Effector memory CD4-positive, alpha-beta T cell (primary cell): ENCODE results near the gene GNA14.
A peak's percentile ranks its signal among the peaks of the same experiment; 100 is the strongest.
"Not testable (repeated sequence)": the region's sequence is repeated elsewhere in the genome, so short reads cannot be mapped to it uniquely, and the experiment has no call there.

Experiments
- DNase-seq, 3 donors: peaks; one replicate each; pipeline ENCODE4 v3.0.0-alpha.2; 2020
- H3K27ac ChIP-seq: 2 replicates; pipeline ENCODE4 v1.7.0; 2013; ENCODE audit warnings: mild to moderate bottlenecking, low read length, moderate library complexity; ENCODE audit not compliant: insufficient read depth, poor library complexity, severe bottlenecking
- H3K27me3 ChIP-seq: replicated peaks from 2 replicates; pipeline ENCODE4 v1.7.0; 2013; ENCODE audit warnings: mild to moderate bottlenecking, low read length; ENCODE audit not compliant: insufficient read depth, control insufficient read depth, poor library complexity, severe bottlenecking
- H3K36me3 ChIP-seq: 2 replicates; pipeline ENCODE4 v1.7.0; 2013; ENCODE audit warnings: mild to moderate bottlenecking, low read length, moderate library complexity; ENCODE audit not compliant: control insufficient read depth, insufficient read depth
- H3K4me1 ChIP-seq: 2 replicates; pipeline ENCODE4 v1.7.0; 2013; ENCODE audit warnings: low read length, mild to moderate bottlenecking; ENCODE audit not compliant: control insufficient read depth, insufficient read depth, poor library complexity, severe bottlenecking
- H3K4me3 ChIP-seq: 2 replicates; pipeline ENCODE4 v1.7.0; 2013; ENCODE audit warnings: low read length, low read depth, mild to moderate bottlenecking; ENCODE audit not compliant: insufficient read depth, poor library complexity, severe bottlenecking
- H3K9me3 ChIP-seq: 2 replicates; pipeline ENCODE4 v1.7.0; 2013; ENCODE audit warnings: mild to moderate bottlenecking, low read length, moderate library complexity; ENCODE audit not compliant: control insufficient read depth

The GNA14 gene

DNA sequence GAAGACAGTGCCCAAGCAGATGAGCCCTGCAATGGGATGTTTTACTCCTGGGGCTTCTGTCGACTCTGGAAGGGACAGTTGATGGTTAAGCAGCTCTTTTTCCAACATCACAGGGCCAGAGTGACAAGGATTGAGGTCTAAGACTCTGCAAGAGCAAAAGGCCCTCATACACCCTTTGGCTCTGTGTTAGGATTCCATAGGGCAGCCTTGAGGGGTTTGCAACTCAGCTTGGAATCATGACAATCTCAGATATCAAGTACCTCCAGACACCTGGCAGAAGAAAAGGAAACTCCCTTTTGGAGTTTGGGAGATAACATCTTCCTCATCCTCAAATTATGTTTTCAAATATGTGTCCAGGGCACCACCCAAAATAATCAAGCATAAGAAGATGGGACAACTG, 205.7 kb downstream of the GNA14 start:
- DNase-seq: no peak
- no peaks in the 10 kb centered on the region for H3K27me3 ChIP-seq
- no peak overlapping the region for H3K4me3 ChIP-seq
- no peaks in the 10 kb centered on the region for H3K36me3 ChIP-seq
- H3K9me3 ChIP-seq: no peaks in the 10 kb centered on the region
- H3K4me1 ChIP-seq: no peaks in the 10 kb centered on the region
- no peak overlapping the region for H3K27ac ChIP-seq

DNA sequence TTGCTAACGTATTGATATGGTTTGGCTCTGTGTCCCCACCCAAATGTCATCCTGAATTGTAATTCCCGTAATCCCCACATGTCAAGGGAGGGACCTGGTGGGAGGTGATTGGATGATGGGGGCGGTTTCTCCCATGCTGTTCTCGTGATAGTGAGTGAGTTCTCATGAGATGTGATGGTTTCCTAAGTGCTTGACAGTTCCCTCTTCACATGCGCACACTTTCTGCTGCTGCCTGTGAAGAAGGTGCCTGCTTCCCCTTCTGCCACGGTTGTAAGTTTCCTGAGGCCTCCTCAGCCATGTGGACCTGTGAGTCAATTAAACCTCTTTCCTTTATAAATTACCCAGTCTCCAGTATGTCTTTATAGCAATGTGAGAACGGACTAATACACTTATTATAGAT, 207.0 kb downstream of the GNA14 start:
- not testable (repeated sequence) for H3K36me3 ChIP-seq, H3K9me3 ChIP-seq, H3K27ac ChIP-seq, H3K4me1 ChIP-seq, DNase-seq, H3K27me3 ChIP-seq, H3K4me3 ChIP-seq

DNA sequence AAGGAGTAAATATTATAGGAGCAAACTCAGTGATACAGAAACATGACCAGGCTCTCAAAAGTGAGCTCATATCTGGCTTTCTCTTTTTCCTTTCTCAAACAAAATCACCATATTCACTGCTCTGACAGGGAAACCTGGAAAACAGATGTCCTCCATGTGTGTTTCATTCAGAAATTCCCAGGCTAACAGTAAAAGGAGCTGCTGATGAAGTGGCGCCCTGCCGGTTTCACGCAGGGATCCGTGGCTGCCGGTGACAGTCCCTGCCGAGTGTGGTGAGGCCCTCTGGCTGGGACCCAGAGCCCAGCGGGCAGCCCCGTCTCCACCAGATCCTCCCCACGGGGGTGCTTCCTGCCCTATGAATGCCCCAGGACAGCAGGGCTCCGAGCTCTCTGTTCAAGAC, 208.1 kb downstream of the GNA14 start:
- Histone ChIP-seq H3K27ac (no peak overlapping the region), H3K27me3 (no peaks in the 10 kb centered on the region), H3K9me3 (no peaks in the 10 kb centered on the region), H3K4me1 (no peaks in the 10 kb centered on the region), H3K4me3 (no peak overlapping the region), H3K36me3 (no peaks in the 10 kb centered on the region)
- DNase-seq: no peak

DNA sequence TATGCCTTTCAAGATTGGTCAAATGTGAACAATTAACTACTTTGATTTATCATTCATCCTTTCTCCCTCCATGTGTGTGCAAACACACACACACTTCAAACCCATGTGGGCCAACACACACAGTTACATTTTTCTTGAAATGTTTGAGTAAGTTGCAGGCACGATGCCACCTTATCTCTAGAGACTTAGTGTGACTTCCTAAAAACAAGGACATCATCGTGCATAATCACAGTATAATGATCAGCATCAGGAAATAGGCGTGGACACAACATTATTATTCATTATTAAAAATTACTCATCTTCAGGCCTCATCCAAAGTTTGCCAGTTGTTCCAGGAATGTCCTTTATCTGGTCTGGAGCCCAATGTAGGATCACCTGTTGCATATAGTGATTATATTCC, 209.5 kb downstream of the GNA14 start:
- H3K4me3 ChIP-seq: no peak overlapping the region
- no peaks in the 10 kb centered on the region for H3K4me1 ChIP-seq
- H3K36me3 ChIP-seq: no peaks in the 10 kb centered on the region
- H3K27ac ChIP-seq: no peak overlapping the region
- no peaks in the 10 kb centered on the region for H3K27me3 ChIP-seq
- no peak for DNase-seq
- no peaks in the 10 kb centered on the region for H3K9me3 ChIP-seq

- DNase-seq: no peak
- Histone ChIP-seq H3K4me1 (no peaks in the 10 kb centered on the region), H3K27me3 (no peaks in the 10 kb centered on the region), H3K27ac (no peak overlapping the region), H3K9me3 (no peaks in the 10 kb centered on the region), H3K4me3 (no peak overlapping the region), H3K36me3 (no peaks in the 10 kb centered on the region)
Observed at GRCh38 chr9:77435688-77436087, 212.4 kb downstream of the GNA14 start.

DNA sequence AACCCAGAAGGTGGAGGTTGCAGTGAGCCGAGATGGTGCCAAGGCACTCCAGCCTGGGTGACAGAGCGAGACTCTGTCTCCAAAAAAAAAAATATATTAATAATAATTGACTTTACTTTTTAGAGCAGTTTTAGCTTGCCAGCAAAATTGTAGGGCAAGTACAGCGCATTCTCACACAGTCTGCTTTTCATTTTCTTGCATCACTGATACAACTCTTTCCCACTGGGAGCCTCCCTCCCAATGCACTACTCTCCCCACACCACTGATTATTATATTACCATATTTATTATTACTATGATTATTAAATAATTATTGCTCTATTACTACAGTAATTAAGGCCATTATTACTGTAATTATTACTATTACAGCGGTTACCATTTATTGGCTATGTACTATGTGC, 212.8 kb downstream of the GNA14 start:
- Histone ChIP-seq H3K4me1 (no peaks in the 10 kb centered on the region), H3K4me3 (no peak overlapping the region)
- DNase-seq: no peak

DNA sequence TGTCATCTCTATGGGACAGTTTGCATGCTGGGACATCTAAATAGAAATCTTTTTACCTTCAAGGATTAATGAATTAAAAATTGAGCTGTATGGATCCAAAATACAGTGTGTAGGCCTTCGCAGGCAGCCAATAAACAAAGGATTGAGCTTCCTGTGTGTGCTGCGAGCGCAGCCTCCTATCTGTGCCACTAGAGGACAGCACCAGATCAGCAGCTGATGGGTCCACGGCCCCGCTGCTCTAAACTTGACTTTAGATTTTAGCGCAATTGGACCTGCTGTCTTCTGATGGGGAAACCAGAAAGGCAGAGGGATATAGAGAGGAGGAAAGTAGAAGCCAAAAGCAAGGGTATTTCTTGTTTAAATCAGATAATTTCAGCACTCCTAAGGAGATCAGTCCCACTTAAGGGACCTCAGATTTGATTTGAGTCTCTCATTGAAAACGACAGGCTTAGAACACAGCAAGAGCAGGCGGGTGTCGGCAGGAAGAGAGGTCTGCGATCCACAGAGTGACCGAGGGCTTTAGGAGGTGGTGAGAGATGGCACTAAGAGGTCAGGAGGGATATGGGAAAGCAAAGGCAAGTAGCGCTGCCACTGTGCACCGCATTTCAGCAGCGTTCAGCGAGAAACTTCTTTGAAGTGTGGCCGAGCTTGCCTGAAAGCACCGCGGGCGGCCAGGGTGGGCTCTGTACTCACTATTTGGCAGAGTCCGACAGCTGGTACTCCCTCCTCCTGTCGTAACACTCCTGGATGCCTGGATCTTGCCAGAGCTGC, 214.3 kb downstream of the GNA14 start:
- H3K9me3 ChIP-seq: no peaks in the 10 kb centered on the region
- H3K4me3 ChIP-seq: no peak overlapping the region
- no peaks in the 10 kb centered on the region for H3K4me1 ChIP-seq
- no peak overlapping the region for H3K27ac ChIP-seq
- H3K27me3 ChIP-seq: no peaks in the 10 kb centered on the region
- DNase-seq: peak in 1 of 3 donors; percentile 11
- H3K36me3 ChIP-seq: no peaks in the 10 kb centered on the region

More for the DNA sequence above, 212.8 kb downstream of the GNA14 start:
- Histone ChIP-seq H3K36me3 (no peaks in the 10 kb centered on the region), H3K27me3 (no peaks in the 10 kb centered on the region), H3K9me3 (no peaks in the 10 kb centered on the region), H3K27ac (no peak overlapping the region)

DNA sequence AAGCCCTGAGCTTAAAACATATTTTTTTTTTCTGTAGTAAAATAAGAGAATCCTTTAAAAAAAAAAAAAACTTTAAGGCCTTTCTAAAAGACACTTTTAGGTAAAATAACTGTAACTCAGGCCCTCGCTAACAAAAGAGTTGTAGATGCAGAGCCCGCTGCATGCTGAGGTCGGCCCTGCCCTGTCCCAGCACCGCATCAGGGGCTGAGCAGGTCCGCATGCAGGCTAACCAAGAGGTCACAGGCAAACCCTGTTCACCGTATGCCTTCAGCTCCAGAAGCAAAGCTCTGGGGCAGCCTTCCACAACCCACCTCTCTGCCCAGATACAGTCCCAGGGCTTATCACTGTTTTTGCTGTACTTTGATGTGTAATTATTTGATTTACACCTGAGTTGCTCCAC, 216.1 kb downstream of the GNA14 start:
- Histone ChIP-seq H3K27ac (no peak overlapping the region), H3K27me3 (no peaks in the 10 kb centered on the region), H3K4me3 (no peak overlapping the region), H3K9me3 (no peaks in the 10 kb centered on the region), H3K36me3 (no peaks in the 10 kb centered on the region), H3K4me1 (no peaks in the 10 kb centered on the region)
- DNase-seq: no peak

- no peak overlapping the region for H3K27ac ChIP-seq
Observed at GRCh38 chr9:77429928-77430327, 218.2 kb downstream of the GNA14 start.

DNA sequence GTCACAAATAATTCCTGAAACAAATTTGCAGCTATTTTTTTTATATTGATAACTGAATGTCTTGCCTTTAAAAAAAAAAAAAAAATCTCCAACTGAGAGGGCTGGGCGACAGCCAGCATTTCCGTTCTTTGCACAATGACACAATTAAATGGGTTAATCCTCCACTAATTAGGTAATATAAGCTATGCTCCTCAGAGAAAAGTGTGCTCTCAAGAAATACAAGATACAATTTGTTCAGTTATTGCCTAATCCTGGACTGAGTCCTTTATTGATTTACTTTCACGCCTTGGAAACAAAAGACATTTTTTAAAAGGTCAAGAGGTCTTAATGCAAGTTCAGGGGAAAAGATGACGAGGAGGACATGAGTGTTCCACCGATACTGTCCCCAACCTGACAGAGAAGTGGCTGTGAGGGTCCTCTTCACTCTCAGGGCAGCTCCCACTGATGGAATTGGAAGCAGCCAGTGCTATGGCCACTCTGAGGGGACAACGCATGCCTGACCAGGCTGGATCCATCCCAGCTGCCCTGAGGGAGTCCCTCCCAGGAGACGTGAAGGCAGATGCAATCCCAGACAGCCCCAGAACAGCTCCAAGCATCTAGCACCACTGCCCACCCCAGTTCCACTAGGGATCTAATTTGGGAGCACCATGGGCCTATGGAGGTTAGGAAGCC, 220.7 kb downstream of the GNA14 start:
- Histone ChIP-seq H3K4me1 (no peaks in the 10 kb centered on the region), H3K9me3 (no peaks in the 10 kb centered on the region), H3K27ac (no peak overlapping the region), H3K36me3 (no peaks in the 10 kb centered on the region), H3K27me3 (no peaks in the 10 kb centered on the region), H3K4me3 (no peak overlapping the region)
- DNase-seq: no peak

More at GRCh38 chr9:77429928-77430327, 218.2 kb downstream of the GNA14 start:
- no peak for DNase-seq
- Histone ChIP-seq H3K4me1 (no peaks in the 10 kb centered on the region), H3K9me3 (no peaks in the 10 kb centered on the region), H3K4me3 (no peak overlapping the region), H3K36me3 (no peaks in the 10 kb centered on the region), H3K27me3 (no peaks in the 10 kb centered on the region)
